Left ventricle myocardium superior (tissue), 1 donor: Measurements from ENCODE around the gene CENPU. TPM values are rescaled to one million over a fixed set of nuclear protein-coding genes. Genes with fewer than 3 reads are reported as not detected.
"Not testable (repeated sequence)": the region's sequence is repeated elsewhere in the genome, so short reads cannot be mapped to it uniquely, and the experiment has no call there.

ENCODE experiments used
- ATAC-seq: fragments of 200-7000 bp; cut with Tn5 transposase; one replicate; pipeline ENCODE4 v1.9.1; 2020; ENCODE audit warnings: mild to moderate bottlenecking, moderate library complexity
- DNase-seq: peaks from one replicate; pipeline ENCODE4 v3.0.0-alpha.2; 2020
- intact Hi-C: fragments of 100-400 bp; cut with micrococcal nuclease; formaldehyde crosslinking; loops from one replicate; pipeline ENCODE4 v1.11.0; 2022
- long read RNA-seq: library from polyadenylated mRNA; unstranded; transcript quantifications from one replicate; pipeline ENCODE4 v2.0.0, GENCODE V29; 2021
- total RNA-seq: library from RNA; stranded (reverse); fragmentation: NEBNext Ultra II Directional; extraction: Animal tissue kit (Norgen Biotek cat#: 25700); gene quantifications from one replicate; pipeline ENCODE4 v1.2.1, GENCODE V29; 2021
- donor health status: DM: no; HTN: yes; CAD: no; lungs with severe emphysema.

The CENPU gene
- 1.5 TPM for total RNA-seq
- long read RNA-seq, partial matches to known transcripts: 0 of 2 reads
- long read RNA-seq, other reads (novel, unspliced or antisense): 0 of 2 reads

- peak; percentile 99 for ATAC-seq
- DNase-seq: peak; percentile 96
- intact Hi-C loops: no loop called here
Measured at GRCh38 chr4:184733654-184734524, at the start of gene CENPU. Gene CENPU (minus strand): TSS chr4:184734096. CDS start chr4:184734062, 34 bp downstream.

- ATAC-seq (peak; percentile 21), DNase-seq (no peak)
- intact Hi-C loops: no loop called here
Measured at GRCh38 chr4:184782731-184783373, 49.0 kb upstream of the CENPU start.

GRCh38 chr4:184779160-184779559, 45.3 kb upstream of the CENPU start:
- DNase-seq, ATAC-seq, intact Hi-C loops: not testable (repeated sequence)

GRCh38 chr4:184778325-184778724, 44.4 kb upstream of the CENPU start:
- no peak for ATAC-seq

GRCh38 chr4:184776821-184777220, 42.9 kb upstream of the CENPU start:
- DNase-seq (no peak), ATAC-seq (no peak)
- intact Hi-C loops: no loop called here

More at GRCh38 chr4:184778325-184778724, 44.4 kb upstream of the CENPU start:
- intact Hi-C loops: no loop called here
- DNase-seq: no peak

GRCh38 chr4:184775854-184776555, 42.1 kb upstream of the CENPU start:
- DNase-seq (peak; percentile 69), ATAC-seq (peak; percentile 87)
- intact Hi-C loops: no loop called here

GRCh38 chr4:184774152-184774551, 40.3 kb upstream of the CENPU start:
- ATAC-seq: no peak
- intact Hi-C loops: no loop called here
- no peak for DNase-seq

- ATAC-seq (no peak), DNase-seq (no peak)
- intact Hi-C loops: no loop called here
Measured at GRCh38 chr4:184771416-184771815, 37.5 kb upstream of the CENPU start.

GRCh38 chr4:184769141-184769765, 35.4 kb upstream of the CENPU start:
- no peak for DNase-seq

GRCh38 chr4:184768296-184768695, 34.4 kb upstream of the CENPU start:
- intact Hi-C loops: no loop called here
- ATAC-seq (no peak), DNase-seq (no peak)

More at GRCh38 chr4:184769141-184769765, 35.4 kb upstream of the CENPU start:
- ATAC-seq: no peak
- intact Hi-C loops: no loop called here

GRCh38 chr4:184766446-184766845, 32.5 kb upstream of the CENPU start:
- no peak for ATAC-seq
- DNase-seq: no peak

GRCh38 chr4:184765473-184766340, 31.8 kb upstream of the CENPU start:
- intact Hi-C loops: no loop called here
- DNase-seq (no peak), ATAC-seq (no peak)

More at GRCh38 chr4:184766446-184766845, 32.5 kb upstream of the CENPU start:
- intact Hi-C loops: no loop called here

GRCh38 chr4:184764601-184765000, 30.7 kb upstream of the CENPU start:
- intact Hi-C loops: no loop called here
- no peak for ATAC-seq
- no peak for DNase-seq

GRCh38 chr4:184763150-184763780, 29.4 kb upstream of the CENPU start:
- ATAC-seq (peak; percentile 39), DNase-seq (peak; percentile 45)
- intact Hi-C loops: no loop called here

- intact Hi-C loops: no loop called here
- DNase-seq: no peak
- ATAC-seq: no peak
Measured at GRCh38 chr4:184762100-184762499, 28.2 kb upstream of the CENPU start.

- DNase-seq: no peak
- ATAC-seq: no peak
- intact Hi-C loops: loop anchor here (2.0 kb wide), 1 partner anchor 20 kb away; no protein-coding TSS in a partner anchor
Measured at GRCh38 chr4:184760681-184761080, 26.8 kb upstream of the CENPU start.

- intact Hi-C loops: no loop called here
- ATAC-seq: peak; percentile 68
- no peak for DNase-seq
Measured at GRCh38 chr4:184757810-184758209, 23.9 kb upstream of the CENPU start.

- intact Hi-C loops: no loop called here
- no peak for DNase-seq
- ATAC-seq: peak; percentile 81
Measured at GRCh38 chr4:184756399-184756798, 22.5 kb upstream of the CENPU start.
